Ishikawa (cell line): ENCODE results near the gene PTRH2.

Experiments
- CEBPB ChIP-seq: IDR thresholded peaks from 2 replicates; pipeline ENCODE4 v1.6.1; 2012
- CREB1 ChIP-seq: IDR thresholded peaks from 2 replicates; pipeline ENCODE4 v1.6.1; 2012; ENCODE audit warnings: low read depth
- EGR1 ChIP-seq: IDR thresholded peaks from 2 replicates; pipeline ENCODE4 v1.6.1; 2012
- EP300 ChIP-seq: IDR thresholded peaks from 2 replicates; pipeline ENCODE4 v1.6.1; 2012; ENCODE audit warnings: borderline replicate concordance
- FOXM1 ChIP-seq: IDR thresholded peaks from 2 replicates; pipeline ENCODE4 v1.6.1; 2012; ENCODE audit warnings: low read depth, borderline replicate concordance
- MAX ChIP-seq: IDR thresholded peaks from 2 replicates; pipeline ENCODE4 v1.6.1; 2012
- NFIC ChIP-seq: IDR thresholded peaks from 2 replicates; pipeline ENCODE4 v1.6.1; 2012
- RAD21 ChIP-seq: IDR thresholded peaks from 2 replicates; pipeline ENCODE4 v1.6.1; 2012; ENCODE audit warnings: low read depth
- REST ChIP-seq: IDR thresholded peaks from 2 replicates; pipeline ENCODE4 v1.6.1; 2012; ENCODE audit warnings: low read depth, mild to moderate bottlenecking
- TAF1 ChIP-seq: IDR thresholded peaks from 2 replicates; pipeline ENCODE4 v1.6.1; 2012; ENCODE audit warnings: low read depth, mild to moderate bottlenecking
- TCF12 ChIP-seq: IDR thresholded peaks from 2 replicates; pipeline ENCODE4 v1.6.1; 2012; ENCODE audit warnings: low read depth
- TEAD4 ChIP-seq: IDR thresholded peaks from 2 replicates; pipeline ENCODE4 v1.6.1; 2012
- USF1 ChIP-seq: IDR thresholded peaks from 2 replicates; pipeline ENCODE4 v1.6.1; 2012
- YY1 ChIP-seq: IDR thresholded peaks from 2 replicates; pipeline ENCODE4 v1.6.1; 2012; ENCODE audit warnings: low read depth
- ZBTB7A ChIP-seq: IDR thresholded peaks from 2 replicates; pipeline ENCODE4 v1.6.1; 2012; ENCODE audit warnings: low read depth

Gene PTRH2

GRCh38 chr17:59723041-59723440, 15.8 kb upstream of the PTRH2 start:
- TF ChIP-seq MAX (no peak), RAD21 (no peak), FOXM1 (no peak), YY1 (no peak), CREB1 (no peak), REST (no peak), TEAD4 (no peak), EP300 (no peak), EGR1 (no peak), CEBPB (no peak), NFIC (no peak), ZBTB7A (no peak), USF1 (no peak), TAF1 (no peak)

- no peak for TF ChIP-seq CREB1
- no peak for TF ChIP-seq REST
- TF ChIP-seq FOXM1 = no peak
- no peak for TF ChIP-seq ZBTB7A
- no peak for TF ChIP-seq MAX
- TF ChIP-seq EP300 = no peak
- no peak for TF ChIP-seq CEBPB
- no peak for TF ChIP-seq EGR1
- TF ChIP-seq TAF1 = no peak
- no peak for TF ChIP-seq NFIC
- no peak for TF ChIP-seq USF1
- TF ChIP-seq TEAD4 = no peak
- TF ChIP-seq YY1 = no peak
- no peak for TF ChIP-seq RAD21
- TF ChIP-seq TCF12 = no peak
Observed at GRCh38 chr17:59722623-59723022, 15.4 kb upstream of the PTRH2 start.

GRCh38 chr17:59719526-59719925, 12.3 kb upstream of the PTRH2 start:
- TF ChIP-seq TAF1 = no peak
- TF ChIP-seq TEAD4 = no peak
- TF ChIP-seq NFIC = no peak
- TF ChIP-seq EP300 = no peak
- TF ChIP-seq EGR1 = no peak
- no peak for TF ChIP-seq FOXM1
- TF ChIP-seq TCF12 = no peak
- TF ChIP-seq REST = no peak
- no peak for TF ChIP-seq CREB1
- TF ChIP-seq RAD21 = no peak
- no peak for TF ChIP-seq MAX
- TF ChIP-seq CEBPB = no peak
- TF ChIP-seq YY1 = no peak
- no peak for TF ChIP-seq ZBTB7A
- no peak for TF ChIP-seq USF1

- TF ChIP-seq REST (no peak), TCF12 (no peak), YY1 (no peak), USF1 (no peak), EP300 (no peak), RAD21 (no peak), NFIC (no peak)
Observed at GRCh38 chr17:59716427-59716826, 9.2 kb upstream of the PTRH2 start.
